Measurements from ENCODE around the gene SOBP.

- TF ChIP-seq CTCF (IDR thresholded peaks at IDR 0.05) = no peak
- no peak for TF ChIP-seq EZH2 (IDR thresholded peaks at IDR 0.05; ENCODE audit: borderline replicate concordance, insufficient read depth, low read depth, low read length, poor library complexity, severe bottlenecking)
Observed at GRCh38 chr6:107506145-107506544, 16.2 kb downstream of the SOBP start.
